NOMO-1 (cell line): ENCODE results near the gene GADL1.

Source experiments
- DNase-seq, 2 experiments: peaks; one replicate each; lab custom pipeline; 2025; ENCODE audit not compliant: unreplicated experiment in 2 of 2; lab: John Stamatoyannopoulos, UW

The GADL1 gene

GRCh38 chr3:30761374-30761773 is 133.1 kb downstream of the GADL1 start:
- DNase-seq, result no peak

DNA sequence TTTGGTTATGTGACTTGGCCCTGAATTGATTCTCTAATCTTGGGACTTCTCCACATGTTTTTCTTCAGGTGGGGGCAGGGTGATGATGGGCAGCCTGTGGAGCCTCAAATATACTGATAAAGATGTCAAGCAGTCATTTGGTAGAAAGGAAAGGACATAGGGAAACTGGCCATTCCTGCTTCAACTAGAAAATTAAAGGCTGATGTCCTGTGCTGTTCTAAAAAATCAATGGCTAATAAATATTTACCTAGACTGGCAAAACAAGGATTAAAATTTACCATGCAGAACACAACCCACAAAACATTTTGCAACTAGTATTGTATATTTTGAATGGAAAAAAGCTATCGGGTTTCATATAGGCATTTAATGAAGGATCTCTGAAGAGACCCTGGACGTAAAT is 133.7 kb downstream of the GADL1 start:
- no peak for DNase-seq

DNA sequence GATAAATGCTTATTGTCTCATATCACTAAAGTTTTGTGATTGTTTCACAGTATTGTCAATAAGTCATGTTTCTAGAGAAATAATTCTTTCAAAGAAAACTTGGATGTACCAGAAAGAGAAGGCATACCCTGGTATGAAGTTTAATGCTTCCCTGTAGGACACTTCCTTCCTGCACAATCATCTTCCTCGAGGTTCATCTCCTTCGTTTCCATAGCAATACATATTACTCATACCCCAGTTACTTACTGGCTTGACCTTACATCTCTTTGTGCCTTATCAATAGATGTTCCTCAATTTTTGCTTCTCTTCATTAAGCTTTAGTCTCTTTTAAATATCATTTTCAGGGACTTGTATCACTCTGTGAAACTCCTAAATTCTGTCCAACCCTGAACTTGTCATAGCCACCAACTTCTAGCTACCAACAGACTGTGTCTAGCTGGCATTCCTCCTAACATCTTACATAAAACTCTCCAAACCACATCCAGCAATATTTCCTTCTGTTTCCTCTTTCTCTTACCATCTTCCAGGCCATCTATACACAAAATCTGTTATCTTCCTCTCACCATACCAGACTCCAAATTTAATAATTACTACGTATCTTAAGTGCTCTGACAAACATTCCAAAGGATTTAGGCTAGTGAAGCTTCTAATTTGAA is 134.3 kb downstream of the GADL1 start:
- DNase-seq, result peak in 1 of 2 experiments; percentile 16

- DNase-seq, result no peak
Measured at GRCh38 chr3:30756218-30756617, 138.2 kb downstream of the GADL1 start.

DNA sequence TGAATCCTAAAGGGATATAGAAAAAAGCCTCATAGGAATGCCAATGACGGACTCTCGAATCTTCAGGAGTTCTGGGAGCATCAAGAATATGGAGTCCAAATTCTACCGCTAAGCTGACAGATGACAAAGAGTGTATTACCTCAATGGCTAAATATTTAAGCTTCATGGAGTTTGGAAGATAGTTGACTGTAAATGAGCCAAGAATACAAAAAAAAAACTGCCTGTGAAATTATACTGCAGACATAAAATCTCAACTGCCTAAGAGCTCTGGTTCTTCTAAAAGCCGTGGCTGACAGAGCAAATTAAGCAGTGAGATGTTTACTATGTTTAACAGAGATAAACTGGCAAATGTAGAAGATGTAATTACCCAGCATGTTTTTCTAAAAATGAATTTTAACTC is 140.0 kb downstream of the GADL1 start:
- no peak for DNase-seq

- no peak for DNase-seq
Measured at GRCh38 chr3:30753766-30754165, 140.7 kb downstream of the GADL1 start.

GRCh38 chr3:30752970-30753369 is 141.5 kb downstream of the GADL1 start:
- DNase-seq, result peak; percentile 64 to 88

GRCh38 chr3:30752491-30752890 is 142.0 kb downstream of the GADL1 start:
- peak in 1 of 2 experiments; percentile 20 for DNase-seq

- DNase-seq, result peak in 1 of 2 experiments; percentile 25
Measured at GRCh38 chr3:30751610-30752299, 142.7 kb downstream of the GADL1 start.

- DNase-seq, result no peak
Measured at GRCh38 chr3:30750967-30751366, 143.5 kb downstream of the GADL1 start.

DNA sequence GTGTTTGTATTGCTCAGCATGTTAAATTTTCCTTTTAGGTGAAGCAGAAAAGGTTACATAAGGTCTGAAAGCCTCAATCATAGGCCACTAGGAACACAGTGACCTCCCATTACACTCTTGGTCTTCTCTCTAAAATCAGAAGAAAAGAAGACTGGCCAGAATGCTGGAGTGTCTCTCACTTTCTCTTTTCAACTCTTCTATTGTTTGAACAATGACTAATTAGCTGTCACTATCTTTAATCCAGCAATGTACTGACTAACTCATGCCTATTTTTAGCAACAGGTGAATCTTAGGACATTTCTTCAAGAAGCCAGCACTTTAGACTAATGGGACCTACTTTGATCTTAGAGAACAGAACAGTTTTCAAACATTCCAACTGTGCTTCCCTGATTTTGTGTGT is 145.2 kb downstream of the GADL1 start:
- DNase-seq, result no peak

GRCh38 chr3:30747771-30748281 is 146.6 kb downstream of the GADL1 start:
- DNase-seq, result no peak

GRCh38 chr3:30743641-30744317 is 150.7 kb downstream of the GADL1 start:
- DNase-seq, result no peak

DNA sequence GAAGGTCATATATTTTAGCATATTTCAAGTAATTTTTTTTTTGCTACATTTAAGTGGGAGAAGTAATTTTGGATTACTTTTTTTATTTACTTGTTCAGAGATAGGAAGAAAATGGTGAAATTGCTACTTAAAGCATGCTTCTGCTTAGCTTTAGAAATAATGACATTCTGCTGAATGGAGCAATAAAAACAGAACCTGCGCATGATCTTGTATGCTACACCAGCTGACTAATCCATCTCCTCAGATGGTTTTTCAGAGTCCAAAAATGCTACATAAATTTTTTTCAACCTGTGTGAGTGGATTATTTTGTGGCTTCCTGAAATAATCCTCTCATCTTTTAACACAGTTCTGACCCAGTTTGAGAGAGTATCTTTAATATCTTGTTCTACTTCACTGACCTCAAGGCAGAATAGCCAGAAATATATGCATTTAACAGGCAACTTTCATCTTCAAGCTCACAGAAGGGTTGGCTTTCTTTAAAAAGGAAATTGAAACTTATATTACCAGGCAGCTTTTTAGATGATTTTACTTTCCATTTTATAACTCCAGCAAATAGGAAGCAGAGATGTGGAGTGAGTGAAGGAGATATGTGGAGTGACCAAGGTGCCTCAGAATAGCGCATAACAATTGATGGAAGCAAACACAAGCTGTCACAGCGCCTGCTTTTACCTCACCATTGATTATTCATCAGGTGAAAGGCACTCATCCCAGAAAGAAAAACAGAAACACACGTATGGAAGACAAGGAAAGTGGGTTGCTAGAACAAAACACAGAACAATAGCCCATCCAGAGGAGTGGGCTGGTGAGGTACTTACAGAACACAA is 151.5 kb downstream of the GADL1 start:
- DNase-seq, result no peak

GRCh38 chr3:30741889-30742288 is 152.6 kb downstream of the GADL1 start:
- no peak for DNase-seq

DNA sequence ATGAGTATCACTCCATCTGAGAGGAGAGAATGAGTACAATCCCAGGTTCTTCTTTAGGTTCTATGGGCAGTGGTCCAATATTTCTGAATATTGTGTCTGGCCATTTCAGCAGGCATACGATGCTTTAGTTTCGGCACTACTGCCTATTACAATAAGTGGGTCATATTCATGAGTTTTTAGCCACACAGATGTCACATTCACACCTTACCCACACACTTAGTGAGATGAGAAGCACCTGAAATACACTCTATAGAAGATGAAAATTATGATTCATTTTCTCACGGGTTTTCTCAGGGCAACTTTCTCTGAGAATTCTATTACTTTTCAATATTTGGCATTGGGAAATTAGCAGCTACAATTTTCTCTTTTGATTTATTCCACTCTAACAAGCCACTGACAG is 155.9 kb downstream of the GADL1 start:
- DNase-seq, result no peak

DNA sequence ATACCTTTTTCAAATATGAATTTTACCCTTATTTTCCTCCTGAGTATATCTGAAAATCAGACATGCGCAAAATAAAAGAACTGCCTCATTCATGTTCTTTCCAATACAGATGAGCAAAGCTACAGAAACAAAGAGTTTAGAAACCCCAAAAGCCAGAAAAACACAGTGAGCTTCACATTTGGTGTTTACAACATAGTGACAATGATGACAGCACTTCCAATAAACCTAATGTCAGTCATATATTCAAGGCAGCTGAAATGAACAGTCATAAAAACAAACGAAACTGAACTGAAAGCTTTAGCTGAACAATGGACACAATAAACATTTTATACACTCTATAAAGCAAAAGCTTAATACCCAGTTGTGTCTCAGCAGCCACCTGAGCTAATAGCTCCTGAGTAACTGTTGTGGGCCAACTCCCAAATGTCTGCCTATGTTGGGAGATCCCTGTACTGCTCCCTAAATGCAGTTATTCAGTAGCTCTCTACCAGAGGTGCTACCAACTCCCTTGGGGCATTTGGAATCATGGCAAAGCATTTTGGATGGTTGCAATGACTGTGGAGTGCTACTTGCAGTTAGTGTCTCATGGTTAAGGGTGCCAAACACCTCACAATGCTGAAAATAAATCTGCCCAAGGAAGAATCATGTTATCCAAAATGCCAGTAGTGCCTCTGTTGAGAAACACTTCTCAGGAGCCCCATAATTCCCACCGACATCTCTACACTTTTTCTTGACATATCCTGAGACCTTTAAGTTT is 156.5 kb downstream of the GADL1 start:
- no peak for DNase-seq

DNA sequence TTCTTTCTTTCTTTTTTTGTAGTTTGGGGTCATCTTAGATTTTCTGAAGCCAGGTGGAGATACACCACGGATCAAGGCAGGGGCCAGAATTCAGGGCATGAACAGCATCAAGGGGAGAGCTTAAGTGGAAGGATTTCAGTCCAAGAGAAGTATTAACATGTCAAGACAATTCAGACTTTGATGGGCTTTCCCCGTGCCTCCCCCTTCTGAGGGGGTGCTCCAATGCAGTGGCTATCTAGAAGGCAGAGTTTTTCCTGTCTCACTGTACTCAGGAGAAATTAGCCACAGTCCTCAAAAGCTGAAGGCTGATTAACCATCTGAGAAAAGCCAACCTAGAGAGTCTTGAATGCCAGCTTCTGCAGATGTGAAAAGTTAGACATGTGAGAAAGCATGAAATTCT is 160.8 kb downstream of the GADL1 start:
- no peak for DNase-seq

GRCh38 chr3:30733209-30733608 is 161.3 kb downstream of the GADL1 start:
- no peak for DNase-seq

DNA sequence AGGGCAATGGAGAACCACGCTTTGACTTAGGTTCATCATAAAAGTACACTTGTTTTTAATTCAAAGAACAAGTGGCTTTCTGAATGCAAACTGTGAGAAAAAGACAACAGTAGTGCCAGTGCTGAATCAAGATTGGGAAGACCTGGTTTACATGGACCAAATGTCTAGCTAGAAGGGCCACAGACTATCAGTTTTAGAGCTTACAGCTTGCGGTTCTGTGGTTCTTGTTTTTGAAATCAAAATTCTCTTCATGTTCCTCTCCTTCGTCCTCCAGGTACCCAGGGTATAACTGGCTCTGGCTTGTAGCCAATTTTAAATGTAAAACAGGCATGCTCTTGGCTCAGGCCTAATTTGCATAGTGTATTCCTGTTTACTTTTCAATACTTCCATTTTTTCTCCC is 163.5 kb downstream of the GADL1 start:
- DNase-seq, result no peak
